ENCODE results near the gene DSP. TPM values are rescaled to one million over a fixed set of nuclear protein-coding genes. Genes with fewer than 3 reads are reported as not detected.
A peak's percentile ranks its signal among the peaks of the same experiment; 100 is the strongest.

Gene DSP
- total and polyA plus RNA-seq, 2 of the 13 experiments (the other 11 are each of a cell fraction or from before 2014, with no cell fraction given) = 89.8 to 117 TPM

DNA sequence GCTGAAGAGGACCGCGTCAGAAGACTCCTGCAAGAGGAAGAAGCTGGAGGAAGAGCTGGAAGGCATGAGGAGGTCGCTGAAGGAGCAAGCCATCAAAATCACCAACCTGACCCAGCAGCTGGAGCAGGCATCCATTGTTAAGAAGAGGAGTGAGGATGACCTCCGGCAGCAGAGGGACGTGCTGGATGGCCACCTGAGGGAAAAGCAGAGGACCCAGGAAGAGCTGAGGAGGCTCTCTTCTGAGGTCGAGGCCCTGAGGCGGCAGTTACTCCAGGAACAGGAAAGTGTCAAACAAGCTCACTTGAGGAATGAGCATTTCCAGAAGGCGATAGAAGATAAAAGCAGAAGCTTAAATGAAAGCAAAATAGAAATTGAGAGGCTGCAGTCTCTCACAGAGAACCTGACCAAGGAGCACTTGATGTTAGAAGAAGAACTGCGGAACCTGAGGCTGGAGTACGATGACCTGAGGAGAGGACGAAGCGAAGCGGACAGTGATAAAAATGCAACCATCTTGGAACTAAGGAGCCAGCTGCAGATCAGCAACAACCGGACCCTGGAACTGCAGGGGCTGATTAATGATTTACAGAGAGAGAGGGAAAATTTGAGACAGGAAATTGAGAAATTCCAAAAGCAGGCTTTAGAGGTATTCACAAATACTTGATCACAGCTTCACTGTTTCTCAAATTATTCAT lies 39.6 kb downstream of the DSP start (continued):
- TF ChIP-seq, protein P1, sequence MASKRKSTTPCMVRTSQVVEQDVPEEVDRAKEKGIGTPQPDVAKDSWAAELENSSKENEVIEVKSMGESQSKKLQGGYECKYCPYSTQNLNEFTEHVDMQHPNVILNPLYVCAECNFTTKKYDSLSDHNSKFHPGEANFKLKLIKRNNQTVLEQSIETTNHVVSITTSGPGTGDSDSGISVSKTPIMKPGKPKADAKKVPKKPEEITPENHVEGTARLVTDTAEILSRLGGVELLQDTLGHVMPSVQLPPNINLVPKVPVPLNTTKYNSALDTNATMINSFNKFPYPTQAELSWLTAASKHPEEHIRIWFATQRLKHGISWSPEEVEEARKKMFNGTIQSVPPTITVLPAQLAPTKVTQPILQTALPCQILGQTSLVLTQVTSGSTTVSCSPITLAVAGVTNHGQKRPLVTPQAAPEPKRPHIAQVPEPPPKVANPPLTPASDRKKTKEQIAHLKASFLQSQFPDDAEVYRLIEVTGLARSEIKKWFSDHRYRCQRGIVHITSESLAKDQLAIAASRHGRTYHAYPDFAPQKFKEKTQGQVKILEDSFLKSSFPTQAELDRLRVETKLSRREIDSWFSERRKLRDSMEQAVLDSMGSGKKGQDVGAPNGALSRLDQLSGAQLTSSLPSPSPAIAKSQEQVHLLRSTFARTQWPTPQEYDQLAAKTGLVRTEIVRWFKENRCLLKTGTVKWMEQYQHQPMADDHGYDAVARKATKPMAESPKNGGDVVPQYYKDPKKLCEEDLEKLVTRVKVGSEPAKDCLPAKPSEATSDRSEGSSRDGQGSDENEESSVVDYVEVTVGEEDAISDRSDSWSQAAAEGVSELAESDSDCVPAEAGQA (IDR thresholded peaks at IDR 0.05; ENCODE audit: low read depth) = no peak
- TF ChIP-seq, protein P1 (CRISPR knock-in tag; IDR thresholded peaks at IDR 0.05; ENCODE audit: borderline replicate concordance) = no peak
- TF ChIP-seq ARID2 (CRISPR knock-in tag; IDR thresholded peaks at IDR 0.05; ENCODE audit: borderline replicate concordance) (no peak), NR3C1 (CRISPR knock-in tag; IDR thresholded peaks at IDR 0.05) (no peak), ZNF883 (CRISPR knock-in tag; IDR thresholded peaks at IDR 0.05; ENCODE audit: not compliant biosample characterization) (peak; percentile 59), FOXP1 (IDR thresholded peaks at IDR 0.05) (no peak), FOXP1 (CRISPR knock-in tag; IDR thresholded peaks at IDR 0.05) (no peak; the same call in 1 of the 2 replicates), TCF7L2 (IDR thresholded peaks at IDR 0.05; ENCODE audit: low read depth, low read length) (no peak), KLF16 (CRISPR knock-in tag; IDR thresholded peaks at IDR 0.05) (no peak), NFE2 (CRISPR knock-in tag; IDR thresholded peaks at IDR 0.05) (no peak), ZNF761 (CRISPR knock-in tag; conservative IDR thresholded peaks at IDR 0.05) (no peak), MAZ (IDR thresholded peaks at IDR 0.05; ENCODE audit: borderline replicate concordance, low read depth, low read length) (no peak), MAZ (CRISPR knock-in tag; IDR thresholded peaks at IDR 0.05; ENCODE audit: low read depth) (no peak), SPEN (CRISPR knock-in tag; IDR thresholded peaks at IDR 0.05; ENCODE audit: low read depth) (no peak), PRMT3 (CRISPR knock-in tag; IDR thresholded peaks at IDR 0.05; ENCODE audit: borderline replicate concordance, low read depth) (no peak)
- TF ChIP-seq, protein P2, sequence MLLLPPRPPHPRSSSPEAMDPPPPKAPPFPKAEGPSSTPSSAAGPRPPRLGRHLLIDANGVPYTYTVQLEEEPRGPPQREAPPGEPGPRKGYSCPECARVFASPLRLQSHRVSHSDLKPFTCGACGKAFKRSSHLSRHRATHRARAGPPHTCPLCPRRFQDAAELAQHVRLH (CRISPR knock-in tag; IDR thresholded peaks at IDR 0.05; ENCODE audit: borderline replicate concordance, low read depth) = no peak
- TF ChIP-seq, protein P3, sequence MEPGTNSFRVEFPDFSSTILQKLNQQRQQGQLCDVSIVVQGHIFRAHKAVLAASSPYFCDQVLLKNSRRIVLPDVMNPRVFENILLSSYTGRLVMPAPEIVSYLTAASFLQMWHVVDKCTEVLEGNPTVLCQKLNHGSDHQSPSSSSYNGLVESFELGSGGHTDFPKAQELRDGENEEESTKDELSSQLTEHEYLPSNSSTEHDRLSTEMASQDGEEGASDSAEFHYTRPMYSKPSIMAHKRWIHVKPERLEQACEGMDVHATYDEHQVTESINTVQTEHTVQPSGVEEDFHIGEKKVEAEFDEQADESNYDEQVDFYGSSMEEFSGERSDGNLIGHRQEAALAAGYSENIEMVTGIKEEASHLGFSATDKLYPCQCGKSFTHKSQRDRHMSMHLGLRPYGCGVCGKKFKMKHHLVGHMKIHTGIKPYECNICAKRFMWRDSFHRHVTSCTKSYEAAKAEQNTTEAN (CRISPR knock-in tag; conservative IDR thresholded peaks at IDR 0.05) = peak; percentile 68; the same call in 1 of the 2 replicates
- TF ChIP-seq, protein P4, sequence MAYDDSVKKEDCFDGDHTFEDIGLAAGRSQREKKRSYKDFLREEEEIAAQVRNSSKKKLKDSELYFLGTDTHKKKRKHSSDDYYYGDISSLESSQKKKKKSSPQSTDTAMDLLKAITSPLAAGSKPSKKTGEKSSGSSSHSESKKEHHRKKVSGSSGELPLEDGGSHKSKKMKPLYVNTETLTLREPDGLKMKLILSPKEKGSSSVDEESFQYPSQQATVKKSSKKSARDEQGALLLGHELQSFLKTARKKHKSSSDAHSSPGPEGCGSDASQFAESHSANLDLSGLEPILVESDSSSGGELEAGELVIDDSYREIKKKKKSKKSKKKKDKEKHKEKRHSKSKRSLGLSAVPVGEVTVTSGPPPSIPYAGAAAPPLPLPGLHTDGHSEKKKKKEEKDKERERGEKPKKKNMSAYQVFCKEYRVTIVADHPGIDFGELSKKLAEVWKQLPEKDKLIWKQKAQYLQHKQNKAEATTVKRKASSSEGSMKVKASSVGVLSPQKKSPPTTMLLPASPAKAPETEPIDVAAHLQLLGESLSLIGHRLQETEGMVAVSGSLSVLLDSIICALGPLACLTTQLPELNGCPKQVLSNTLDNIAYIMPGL (CRISPR knock-in tag; IDR thresholded peaks at IDR 0.05; ENCODE audit: borderline replicate concordance in 1 of 2, low read depth in 1 of 2) = 0 out of 4 replicates have a peak, but pooled peaks have one; percentile 31 to 39
